SU-DHL-6 (cell line): ENCODE measurements around the gene PLCL1.

Experiments
- H2AFZ ChIP-seq: fragments of 200-600 bp; sonication (generic); 2 replicates; pipeline ENCODE4 v1.6.1; 2014; ENCODE audit warnings: low read depth, mild to moderate bottlenecking, moderate library complexity, mixed read lengths, antibody characterized with exemption, low read length; ENCODE audit not compliant: severe bottlenecking
- H3F3A ChIP-seq: fragments of 200-600 bp; shearing (Covaris generic); 2 replicates; pipeline ENCODE4 v1.6.0; 2016; ENCODE audit warnings: antibody characterized with exemption, mild to moderate bottlenecking; ENCODE audit not compliant: insufficient read depth
- H3K27ac ChIP-seq: fragments of 200-600 bp; sonication (generic); 2 replicates; pipeline ENCODE4 v1.5.1; 2016; ENCODE audit warnings: low read depth, mild to moderate bottlenecking, low read length, moderate library complexity, mixed read lengths
- H3K27me3 ChIP-seq: fragments of 200-600 bp; sonication (generic), shearing (Covaris generic); 2 replicates; pipeline ENCODE4 v1.6.0; 2014; ENCODE audit warnings: mild to moderate bottlenecking, low read length
- H3K36me3 ChIP-seq: fragments of 200-600 bp; sonication (generic); 2 replicates; pipeline ENCODE4 v1.6.1; 2014; ENCODE audit warnings: mild to moderate bottlenecking, low read length, mixed read lengths
- H3K4me2 ChIP-seq: fragments of 300-600, 200-600 bp; shearing (Covaris generic), sonication (generic); 2 replicates; pipeline ENCODE4 v1.6.0; 2014; ENCODE audit warnings: low read length, low read depth, mild to moderate bottlenecking; ENCODE audit not compliant: poor library complexity, severe bottlenecking
- H3K4me3 ChIP-seq: fragments of 200-600 bp; sonication (generic); 2 replicates; pipeline ENCODE4 v1.5.1; 2014; ENCODE audit warnings: antibody characterized with exemption, low read length, mild to moderate bottlenecking, mixed read lengths; ENCODE audit not compliant: insufficient read depth, poor library complexity, severe bottlenecking
- H3K79me2 ChIP-seq: fragments of 200-600 bp; sonication (generic); 2 replicates; pipeline ENCODE4 v1.6.1; 2014; ENCODE audit warnings: mild to moderate bottlenecking, low read length, moderate library complexity; ENCODE audit not compliant: insufficient read depth
- H3K9ac ChIP-seq: fragments of 200-600 bp; sonication (generic); 2 replicates; pipeline ENCODE4 v1.7.0; 2014; ENCODE audit warnings: mild to moderate bottlenecking, low read length
- H3K9me2 ChIP-seq: fragments of 200-600 bp; sonication (generic); replicated peaks from 2 replicates; pipeline ENCODE4 v1.6.1; 2014; ENCODE audit warnings: low read length; ENCODE audit not compliant: insufficient read depth
- H3K9me3 ChIP-seq: fragments of 200-600 bp; sonication (generic); 2 replicates; pipeline ENCODE4 v1.6.1; 2014; ENCODE audit warnings: low read length, mixed read lengths; ENCODE audit not compliant: insufficient read depth
- H4K20me1 ChIP-seq: fragments of 200-600 bp; sonication (generic); 2 replicates; pipeline ENCODE4 v1.6.1; 2014; ENCODE audit warnings: low read depth, mild to moderate bottlenecking, antibody characterized with exemption, low read length, moderate library complexity, mixed read lengths
- CTCF ChIP-seq: fragments of 200-600 bp; sonication (generic); IDR thresholded peaks from one replicate; pipeline ENCODE4 v1.5.1; 2017; ENCODE audit warnings: antibody characterized with exemption, mild to moderate bottlenecking, low read length, moderate library complexity; ENCODE audit not compliant: insufficient read depth, poor library complexity, severe bottlenecking
- EZH2phosphoT487 ChIP-seq: fragments of 200-600 bp; sonication (generic), shearing (Covaris generic); conservative IDR thresholded peaks from 2 replicates; pipeline ENCODE4 v1.6.1; 2018; ENCODE audit warnings: mild to moderate bottlenecking, antibody characterized with exemption, low read length, moderate library complexity, mixed read lengths

PLCL1 gene

GRCh38 chr2:197908156-197908555 lies 103.8 kb downstream of the PLCL1 start:
- Histone ChIP-seq H3F3A (no peaks in the 10 kb centered on the region), H3K27ac (no peak overlapping the region), H4K20me1 (no peaks in the 10 kb centered on the region), H2AFZ (no peak overlapping the region), H3K4me3 (no peak overlapping the region), H3K27me3 (no peaks in the 10 kb centered on the region), H3K9me2 (no peaks in the 10 kb centered on the region), H3K79me2 (no peaks in the 10 kb centered on the region), H3K9ac (no peak overlapping the region), H3K36me3 (no peaks in the 10 kb centered on the region), H3K9me3 (no peaks in the 10 kb centered on the region), H3K4me2 (no peak overlapping the region)
- TF ChIP-seq EZH2phosphoT487 (no peak), CTCF (no peak)

- Histone ChIP-seq H3K4me3 (no peak overlapping the region), H3K4me2 (no peak overlapping the region), H3K27me3 (no peaks in the 10 kb centered on the region), H3K36me3 (no peaks in the 10 kb centered on the region), H3F3A (no peaks in the 10 kb centered on the region), H3K9me3 (no peaks in the 10 kb centered on the region), H3K9me2 (no peaks in the 10 kb centered on the region), H3K9ac (no peak overlapping the region), H4K20me1 (no peaks in the 10 kb centered on the region), H2AFZ (no peak overlapping the region), H3K79me2 (no peaks in the 10 kb centered on the region), H3K27ac (no peak overlapping the region)
- TF ChIP-seq CTCF, result no peak
- no peak for TF ChIP-seq EZH2phosphoT487
These were observed 104.8 kb downstream of the PLCL1 start for GRCh38 chr2:197908990-197909776.

GRCh38 chr2:197911667-197912066 lies 107.3 kb downstream of the PLCL1 start:
- TF ChIP-seq CTCF, result no peak
- TF ChIP-seq EZH2phosphoT487, result no peak
- H3K4me2 ChIP-seq, result no peak overlapping the region

More at GRCh38 chr2:197911667-197912066, 107.3 kb downstream of the PLCL1 start:
- Histone ChIP-seq H3K27ac (no peak overlapping the region), H3K36me3 (no peaks in the 10 kb centered on the region), H3K9me2 (no peaks in the 10 kb centered on the region), H3K4me3 (no peak overlapping the region), H3K9ac (no peak overlapping the region), H3K9me3 (no peaks in the 10 kb centered on the region), H2AFZ (no peak overlapping the region), H3F3A (no peaks in the 10 kb centered on the region), H3K79me2 (no peaks in the 10 kb centered on the region), H3K27me3 (no peaks in the 10 kb centered on the region), H4K20me1 (no peaks in the 10 kb centered on the region)
